GM19239 (cell line): ENCODE data around the gene MCOLN3.
A peak's percentile ranks its signal among the peaks of the same experiment; 100 is the strongest.
"Not testable (repeated sequence)": the region's sequence is repeated elsewhere in the genome, so short reads cannot be mapped to it uniquely, and the experiment has no call there.

Experiments
- DNase-seq: peaks from one replicate; pipeline ENCODE4 v3.0.0; 2011; ENCODE audit warnings: low spot score; ENCODE audit not compliant: insufficient read length
- FAIRE-seq: peaks from 2 replicates; lab custom pipeline; 2011; peaks lifted over from hg19 to GRCh38; lab: Jason Lieb, UNC

The MCOLN3 gene

GRCh38 chr1:84996846-84997666 is 51.2 kb downstream of the MCOLN3 start, which contains the start of gene MCOLN2:
Gene MCOLN2, minus strand, starts transcription at chr1:84997113. Its CDS starts 241 bp downstream, at chr1:84996872.
- DNase-seq (no peak), FAIRE-seq (no peak)

- FAIRE-seq (peak; percentile 99), DNase-seq (no peak)
Measured at GRCh38 chr1:84995484-84996334, 52.6 kb downstream of the MCOLN3 start.

- FAIRE-seq (peak; percentile 94), DNase-seq (no peak)
Measured at GRCh38 chr1:84991097-84991920, 57.0 kb downstream of the MCOLN3 start.

GRCh38 chr1:84988588-84988987 is 59.7 kb downstream of the MCOLN3 start:
- DNase-seq = no peak
- peak; percentile 98 for FAIRE-seq

GRCh38 chr1:84986561-84986960 is 61.7 kb downstream of the MCOLN3 start:
- not testable (repeated sequence) for DNase-seq
- FAIRE-seq = peak; percentile 8

GRCh38 chr1:84985365-84985764 is 62.9 kb downstream of the MCOLN3 start:
- FAIRE-seq = peak; percentile 37
- no peak for DNase-seq

DNA sequence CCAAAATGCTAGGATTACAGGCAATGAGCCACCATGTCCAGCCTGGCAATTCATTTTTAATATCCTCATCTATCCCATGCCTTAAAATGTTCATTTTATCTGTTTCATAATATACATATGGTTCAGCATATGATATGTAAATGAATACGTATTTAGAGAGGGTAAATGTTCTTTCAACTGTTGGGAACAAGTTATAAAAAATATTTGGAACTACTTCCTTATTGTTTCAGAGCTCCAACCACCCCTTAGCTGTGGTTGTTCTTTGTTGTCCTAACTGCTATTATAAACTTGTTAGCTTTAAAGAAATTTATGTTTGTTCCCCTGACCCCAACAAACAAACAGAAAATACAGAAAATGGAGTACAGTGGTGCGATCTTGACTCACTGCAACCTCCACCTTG is 65.9 kb downstream of the MCOLN3 start:
- no peak for DNase-seq
- no peak for FAIRE-seq

- no peak for DNase-seq
Measured at GRCh38 chr1:84975035-84975434, 73.3 kb downstream of the MCOLN3 start.

DNA sequence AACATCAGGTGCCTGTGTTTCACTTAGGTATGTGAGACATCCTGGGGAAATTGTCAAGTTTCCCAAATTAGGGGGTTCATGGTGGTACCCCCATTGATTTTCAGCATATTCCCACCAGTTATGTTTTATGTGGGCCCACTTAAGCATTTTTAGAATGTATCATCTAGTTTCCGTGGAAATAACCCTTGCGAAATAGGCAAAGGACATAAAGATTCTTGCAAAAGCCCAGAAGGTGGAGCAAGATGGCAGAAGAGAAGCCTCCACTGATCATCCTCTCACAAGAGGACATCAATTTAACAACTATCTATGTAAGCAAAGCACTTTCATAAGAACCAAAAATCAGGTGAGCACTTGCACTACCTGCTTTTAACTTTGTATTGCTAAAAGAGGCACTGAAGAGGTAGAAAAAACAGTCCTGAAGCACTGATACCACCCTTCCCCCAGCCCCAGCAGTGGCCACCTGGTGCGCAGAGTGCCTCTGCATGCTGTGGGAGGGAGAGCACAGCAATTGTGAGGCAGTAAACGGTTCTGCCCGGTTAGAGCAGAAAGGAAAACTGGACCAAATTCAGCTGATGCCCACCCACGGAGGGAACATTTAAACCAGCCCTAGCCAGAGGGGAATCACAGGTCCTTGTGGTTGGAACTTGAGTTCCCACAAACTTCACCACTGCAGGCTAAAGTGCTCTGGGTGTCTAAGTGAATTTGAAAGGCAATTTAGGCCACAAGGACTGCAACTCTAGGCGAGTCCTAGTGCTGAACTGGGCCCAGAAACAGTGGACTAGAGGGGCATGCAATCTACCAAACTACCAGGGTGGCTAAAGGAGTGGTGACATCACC is 74.6 kb downstream of the MCOLN3 start:
- FAIRE-seq = peak; percentile 94

More at GRCh38 chr1:84975035-84975434, 73.3 kb downstream of the MCOLN3 start:
- peak; percentile 93 for FAIRE-seq

GRCh38 chr1:84972377-84972987 is 75.8 kb downstream of the MCOLN3 start:
- FAIRE-seq (peak; percentile 88), DNase-seq (no peak)

More for the DNA sequence above, 74.6 kb downstream of the MCOLN3 start:
- DNase-seq = no peak

- FAIRE-seq (no peak), DNase-seq (no peak)
Measured at GRCh38 chr1:84971957-84972356, 76.3 kb downstream of the MCOLN3 start.

DNA sequence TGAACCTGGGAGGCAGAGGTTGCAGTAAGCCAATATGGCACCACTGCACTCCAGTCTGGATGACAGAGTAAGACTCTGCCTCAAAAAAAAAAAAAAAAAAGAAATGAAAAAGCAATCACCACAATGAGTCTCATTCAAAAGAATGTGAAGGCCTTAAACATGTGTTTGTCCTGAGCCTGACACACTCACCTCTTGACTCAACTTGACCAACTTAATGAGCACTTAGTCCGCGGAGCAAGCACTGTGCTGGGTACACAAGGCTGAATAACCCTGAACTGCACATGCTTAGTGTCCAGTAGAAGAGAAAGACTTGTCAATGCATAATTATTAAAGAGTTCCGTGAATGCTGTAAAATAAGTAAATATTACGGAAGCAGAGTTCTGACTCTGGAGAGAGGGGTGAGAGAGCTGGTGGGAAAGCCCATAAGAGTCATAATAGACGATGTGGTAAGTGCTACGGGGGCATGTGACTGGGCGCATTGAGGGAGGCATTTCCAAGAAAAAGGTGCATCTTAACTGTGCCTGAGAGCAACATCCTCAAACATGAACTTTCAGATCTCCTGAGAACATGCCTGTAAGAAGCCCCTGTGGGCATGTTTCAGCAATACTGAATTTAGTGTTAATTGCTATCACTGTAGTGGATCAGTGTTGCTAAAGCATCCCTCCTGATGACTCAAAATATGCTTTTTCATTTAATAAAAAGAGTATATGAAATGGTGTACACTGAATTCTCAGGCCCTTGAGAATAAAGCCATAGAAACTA is 78.6 kb downstream of the MCOLN3 start:
- peak; percentile 87 for FAIRE-seq
- DNase-seq = no peak

GRCh38 chr1:84968865-84969264 is 79.4 kb downstream of the MCOLN3 start:
- FAIRE-seq = peak; percentile 26
- no peak for DNase-seq

DNA sequence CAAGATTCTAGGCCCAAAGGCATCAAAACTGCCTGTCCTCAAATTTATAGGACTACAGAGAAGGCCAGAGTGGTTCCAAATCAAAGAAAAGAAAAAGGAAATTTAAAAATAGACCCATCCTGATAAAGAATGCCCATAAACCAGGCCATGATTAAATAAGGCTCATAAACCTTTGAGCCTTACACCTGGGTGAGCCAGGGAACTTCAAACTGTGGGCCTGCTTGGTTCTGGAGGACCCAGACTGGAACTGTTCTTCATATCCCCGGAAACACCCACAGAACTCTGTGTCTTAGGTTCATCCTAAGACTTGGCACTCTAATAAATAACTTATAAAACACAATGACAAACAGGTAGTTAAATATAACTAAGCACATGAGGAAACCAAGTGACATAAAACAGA is 80.2 kb downstream of the MCOLN3 start:
- no peak for DNase-seq
- peak; percentile 56 for FAIRE-seq
